ENCODE results near the gene CAMK2N2. TPM values are rescaled to one million over a fixed set of nuclear protein-coding genes. Genes with fewer than 3 reads are reported as not detected.
A peak's percentile ranks its signal among the peaks of the same experiment; 100 is the strongest.

The CAMK2N2 gene
- total RNA-seq, 1 donor from 2014 or later = 14.8 TPM

- H3K27ac Mint-ChIP-seq (ENCODE audit: unreplicated experiment) = peak overlapping the region; percentile 74
- H3K36me3 Mint-ChIP-seq (ENCODE audit: unreplicated experiment) = peaks cover 5% of the 10 kb centered on the region
- peaks cover 31% of the 10 kb centered on the region for H3K27me3 Mint-ChIP-seq (ENCODE audit: unreplicated experiment)
- peaks cover 6% of the 10 kb centered on the region for H3K4me1 Mint-ChIP-seq (ENCODE audit: low read depth, unreplicated experiment)
- TF ChIP-seq CTCF (IDR thresholded peaks at IDR 0.05; ENCODE audit: partially characterized antibody, unreplicated experiment) = no peak
- no peak for DNase-seq
- peak overlapping the region; percentile 91 for H3K4me3 Mint-ChIP-seq (ENCODE audit: unreplicated experiment)
- H3K9me3 Mint-ChIP-seq (ENCODE audit: unreplicated experiment) = peaks cover 20% of the 10 kb centered on the region
Observed at GRCh38 chr3:184260724-184261269, 556 bp downstream of the CAMK2N2 start.

GRCh38 chr3:184259878-184260723 is 1.3 kb downstream of the CAMK2N2 start:
- Mint-ChIP-seq H3K27ac (ENCODE audit: unreplicated experiment) (peak overlapping the region; percentile 74), H3K9me3 (ENCODE audit: unreplicated experiment) (peaks cover 18% of the 10 kb centered on the region), H3K4me1 (ENCODE audit: low read depth, unreplicated experiment) (peaks cover 6% of the 10 kb centered on the region), H3K27me3 (ENCODE audit: unreplicated experiment) (peaks cover 31% of the 10 kb centered on the region), H3K4me3 (ENCODE audit: unreplicated experiment) (peak overlapping the region; percentile 91), H3K36me3 (ENCODE audit: unreplicated experiment) (peaks cover 5% of the 10 kb centered on the region)
- DNase-seq = peak; percentile 54
- TF ChIP-seq CTCF (IDR thresholded peaks at IDR 0.05; ENCODE audit: partially characterized antibody, unreplicated experiment) = no peak

GRCh38 chr3:184259396-184259877 is 1.9 kb downstream of the CAMK2N2 start:
- DNase-seq = no peak
- peaks cover 6% of the 10 kb centered on the region for H3K4me1 Mint-ChIP-seq (ENCODE audit: low read depth, unreplicated experiment)
- peaks cover 18% of the 10 kb centered on the region for H3K9me3 Mint-ChIP-seq (ENCODE audit: unreplicated experiment)
- peaks cover 31% of the 10 kb centered on the region for H3K27me3 Mint-ChIP-seq (ENCODE audit: unreplicated experiment)
- TF ChIP-seq CTCF (IDR thresholded peaks at IDR 0.05; ENCODE audit: partially characterized antibody, unreplicated experiment) = no peak
- H3K27ac Mint-ChIP-seq (ENCODE audit: unreplicated experiment) = peak overlapping the region; percentile 76
- H3K36me3 Mint-ChIP-seq (ENCODE audit: unreplicated experiment) = peaks cover 5% of the 10 kb centered on the region
- peak overlapping the region; percentile 89 for H3K4me3 Mint-ChIP-seq (ENCODE audit: unreplicated experiment)

- H3K36me3 Mint-ChIP-seq (ENCODE audit: unreplicated experiment) = peaks cover 5% of the 10 kb centered on the region
- H3K27me3 Mint-ChIP-seq (ENCODE audit: unreplicated experiment) = peaks cover 31% of the 10 kb centered on the region
- H3K4me1 Mint-ChIP-seq (ENCODE audit: low read depth, unreplicated experiment) = peaks cover 6% of the 10 kb centered on the region
- peak overlapping the region; percentile 89 for H3K4me3 Mint-ChIP-seq (ENCODE audit: unreplicated experiment)
- H3K9me3 Mint-ChIP-seq (ENCODE audit: unreplicated experiment) = peaks cover 18% of the 10 kb centered on the region
- H3K27ac Mint-ChIP-seq (ENCODE audit: unreplicated experiment) = no peak overlapping the region
- TF ChIP-seq CTCF (IDR thresholded peaks at IDR 0.05; ENCODE audit: partially characterized antibody, unreplicated experiment) = no peak
- no peak for DNase-seq
Observed at GRCh38 chr3:184258926-184259325, 2.4 kb downstream of the CAMK2N2 start.

All from glutamatergic neuron (in vitro differentiated cells).